Lower leg skin (tissue), 4 donors: ENCODE measurements around the gene BANP. TPM values are rescaled to one million over a fixed set of nuclear protein-coding genes. Genes with fewer than 3 reads are reported as not detected.
A peak's percentile ranks its signal among the peaks of the same experiment; 100 is the strongest.
"Not testable (repeated sequence)": the region's sequence is repeated elsewhere in the genome, so short reads cannot be mapped to it uniquely, and the experiment has no call there.

Experiments
- DNase-seq, 2 donors: peaks; one replicate each; pipeline ENCODE4 v3.0.0-alpha.2; 2019; ENCODE audit warnings: low spot score in 2 of 2
- H3K4me3 ChIP-seq: fragments of 200-600 bp; sonication (generic); 2 replicates; pipeline ENCODE4 v1.5.1; 2017; ENCODE audit warnings: mild to moderate bottlenecking, low read depth; ENCODE audit not compliant: poor library complexity, severe bottlenecking
- POLR2A ChIP-seq, 2 donors: fragments of 450-650 bp; IDR thresholded peaks; one replicate each; pipeline ENCODE4 v1.6.1; 2016 to 2017; ENCODE audit warnings: antibody characterized with exemption in 2 of 2, mild to moderate bottlenecking in 1 of 2, moderate library complexity in 1 of 2
- WGBS, 2 donors: methylation state at CpG; one replicate each; pipeline ENCODE4 v1.1.5; 2018; 5-methylcytosine and 5-hydroxymethylcytosine counted together
- intact Hi-C: fragments of 100-400 bp; cut with DNase I; formaldehyde crosslinking; loops from one replicate; pipeline ENCODE4 v1.15.0; 2023; ENCODE audit warnings: low total_unique reads
- total RNA-seq, 4 donors: library from RNA; depleted of rRNA; stranded (reverse); fragments of >200 nt; gene quantifications; one replicate each; pipeline ENCODE4 v1.1.0, GENCODE V29; 2016
- TF ChIP-seq, protein P1 (sequence below), 3 donors: fragments of 450-650 bp; IDR thresholded peaks; one replicate each; pipeline ENCODE4 v1.5.1; 2016; ENCODE audit warnings: antibody characterized with exemption in 3 of 3, mild to moderate bottlenecking in 3 of 3, moderate library complexity in 2 of 3

BANP gene
- total RNA-seq, 4 donors from 2014 or later = 21.6 to 28.7 (median 24.5) TPM

- 97 to 98% methylated on average over 17 of the region's 17 CpGs for WGBS, 2 donors
- TF ChIP-seq POLR2A (IDR thresholded peaks at IDR 0.05) = no peak
- TF ChIP-seq, protein P1, sequence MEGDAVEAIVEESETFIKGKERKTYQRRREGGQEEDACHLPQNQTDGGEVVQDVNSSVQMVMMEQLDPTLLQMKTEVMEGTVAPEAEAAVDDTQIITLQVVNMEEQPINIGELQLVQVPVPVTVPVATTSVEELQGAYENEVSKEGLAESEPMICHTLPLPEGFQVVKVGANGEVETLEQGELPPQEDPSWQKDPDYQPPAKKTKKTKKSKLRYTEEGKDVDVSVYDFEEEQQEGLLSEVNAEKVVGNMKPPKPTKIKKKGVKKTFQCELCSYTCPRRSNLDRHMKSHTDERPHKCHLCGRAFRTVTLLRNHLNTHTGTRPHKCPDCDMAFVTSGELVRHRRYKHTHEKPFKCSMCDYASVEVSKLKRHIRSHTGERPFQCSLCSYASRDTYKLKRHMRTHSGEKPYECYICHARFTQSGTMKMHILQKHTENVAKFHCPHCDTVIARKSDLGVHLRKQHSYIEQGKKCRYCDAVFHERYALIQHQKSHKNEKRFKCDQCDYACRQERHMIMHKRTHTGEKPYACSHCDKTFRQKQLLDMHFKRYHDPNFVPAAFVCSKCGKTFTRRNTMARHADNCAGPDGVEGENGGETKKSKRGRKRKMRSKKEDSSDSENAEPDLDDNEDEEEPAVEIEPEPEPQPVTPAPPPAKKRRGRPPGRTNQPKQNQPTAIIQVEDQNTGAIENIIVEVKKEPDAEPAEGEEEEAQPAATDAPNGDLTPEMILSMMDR (IDR thresholded peaks at IDR 0.05) = no peak
- intact Hi-C loops = no loop called here
- peak in 1 of 2 donors; percentile 68 for DNase-seq
- H3K4me3 ChIP-seq = no peak overlapping the region
Observed at GRCh38 chr16:87993901-87994300, 42.7 kb downstream of the BANP start.

DNA sequence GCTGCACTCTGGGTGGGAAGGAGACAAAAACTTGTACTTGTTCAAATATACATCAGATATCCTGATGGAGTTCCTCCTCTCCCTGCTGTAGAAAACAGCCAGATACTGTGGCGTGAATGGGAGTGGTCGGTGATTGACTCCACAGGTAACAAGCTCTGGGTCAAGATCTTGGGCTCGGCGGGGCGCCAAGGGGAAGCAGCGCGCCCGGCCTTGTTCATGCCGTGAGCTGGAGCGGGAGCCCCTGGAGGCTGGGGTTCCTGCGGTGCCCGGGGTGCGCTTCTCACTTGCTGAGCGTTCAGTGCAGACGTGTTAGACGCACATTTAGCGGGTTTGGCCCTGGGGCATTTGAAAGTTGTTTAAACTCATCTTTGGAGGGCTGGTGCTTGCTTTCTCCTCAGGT, 44.4 kb downstream of the BANP start:
- 82 to 87% methylated on average over 17 of the region's 17 CpGs for WGBS, 2 donors
- no peak overlapping the region for H3K4me3 ChIP-seq
- intact Hi-C loops = no loop called here
- peak in 1 of 2 donors; percentile 60 for DNase-seq
- TF ChIP-seq, protein P1 (IDR thresholded peaks at IDR 0.05) = no peak
- no peak for TF ChIP-seq POLR2A (IDR thresholded peaks at IDR 0.05)

DNA sequence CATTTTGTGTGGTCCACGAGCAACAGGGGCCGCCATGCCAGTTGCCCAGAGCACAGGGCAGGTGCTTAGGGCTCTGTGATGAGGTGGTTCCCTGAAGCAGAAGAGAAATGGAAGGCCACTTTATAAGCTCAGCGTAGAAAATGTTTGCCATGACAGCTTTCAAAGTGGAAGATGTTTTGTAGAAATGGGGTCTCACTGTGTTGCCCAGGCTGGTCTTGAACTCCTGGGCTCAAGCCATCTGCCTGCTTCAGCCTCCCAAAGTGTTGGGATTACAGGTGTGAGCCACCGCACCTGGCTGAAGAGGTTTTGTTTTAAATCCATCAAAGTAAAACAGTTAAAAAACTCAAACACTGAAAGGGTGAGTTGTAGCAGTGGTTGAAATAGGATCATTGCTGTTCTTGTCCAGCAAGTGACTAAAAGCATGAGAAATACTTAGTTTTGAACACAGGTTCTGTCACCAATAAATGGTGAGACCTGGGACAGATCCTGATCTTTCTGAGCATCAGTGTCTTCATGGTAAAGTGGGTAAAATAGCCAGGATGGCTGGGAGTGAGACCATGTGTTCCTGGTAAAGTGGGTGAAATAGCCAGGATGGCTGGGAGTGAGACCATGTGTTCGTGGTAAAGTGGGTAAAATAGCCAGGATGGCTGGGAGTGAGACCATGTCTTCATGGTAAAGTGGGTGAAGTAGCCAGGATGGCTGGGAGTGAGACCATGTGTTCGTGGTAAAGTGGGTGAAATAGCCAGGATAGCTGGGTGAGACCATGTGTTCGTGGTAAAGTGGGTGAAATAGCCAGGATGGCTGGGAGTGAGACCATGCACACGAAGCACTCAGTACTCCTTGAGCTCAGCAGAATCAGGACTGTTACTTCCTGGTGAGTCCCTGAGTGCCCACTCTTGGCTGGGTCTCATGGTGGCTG, 46.0 kb downstream of the BANP start:
- no peak for TF ChIP-seq POLR2A (IDR thresholded peaks at IDR 0.05)
- TF ChIP-seq, protein P1 (IDR thresholded peaks at IDR 0.05) = no peak
- intact Hi-C loops = no loop called here
- peak in 1 of 2 donors; percentile 36 for DNase-seq
- 93% methylated on average over 8 of the region's 8 CpGs for WGBS, 2 donors
- no peak overlapping the region for H3K4me3 ChIP-seq

DNA sequence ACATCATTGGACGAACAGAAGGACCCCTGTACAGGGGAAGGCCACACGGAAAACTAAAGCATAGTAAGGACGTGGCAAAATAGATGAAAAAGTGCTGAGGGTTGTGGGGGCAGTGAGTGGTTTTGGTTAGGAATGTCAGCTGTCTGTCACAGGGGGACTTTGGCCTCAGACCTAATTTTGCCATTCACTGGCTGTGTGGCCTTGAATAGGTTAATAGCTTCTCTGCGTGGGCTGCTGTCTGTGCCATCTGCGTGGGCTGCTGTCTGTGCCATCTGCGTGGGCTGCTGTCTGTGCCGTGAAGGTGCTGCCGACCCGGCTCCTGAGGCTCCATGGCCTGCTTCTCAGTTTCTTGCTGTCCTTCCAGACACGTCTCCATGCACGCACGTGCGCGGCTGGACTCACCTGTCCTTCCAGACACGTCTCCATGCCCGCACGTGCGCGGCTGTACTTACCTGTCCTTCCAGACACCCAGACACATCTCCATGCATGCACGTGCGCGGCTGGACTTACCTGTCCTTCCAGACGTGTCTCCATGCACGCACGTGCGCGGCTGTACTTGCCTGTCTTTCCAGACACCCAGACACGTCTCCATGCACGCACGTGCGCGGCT, 47.1 kb downstream of the BANP start:
- H3K4me3 ChIP-seq, intact Hi-C loops: not testable (repeated sequence)
- DNase-seq = peak in 1 of 2 donors; percentile 8
- WGBS, 2 donors = 88 to 89% methylated on average over 32 of the region's 32 CpGs

GRCh38 chr16:87998992-87999391, 47.8 kb downstream of the BANP start:
- peak in 1 of 2 donors; percentile 36 for DNase-seq
- intact Hi-C loops, H3K4me3 ChIP-seq: not testable (repeated sequence)
- 92 to 94% methylated on average over 29 of the region's 29 CpGs for WGBS, 2 donors

GRCh38 chr16:88002211-88002610, 51.0 kb downstream of the BANP start:
- H3K4me3 ChIP-seq = no peak overlapping the region
- intact Hi-C loops = no loop called here
- 98 to 100% methylated on average over 6 of the region's 6 CpGs for WGBS, 2 donors
- TF ChIP-seq POLR2A (IDR thresholded peaks at IDR 0.05) = no peak
- DNase-seq = peak in 1 of 2 donors; percentile 65

- 83 to 93% methylated on average over 4 of the region's 4 CpGs for WGBS, 2 donors
- intact Hi-C loops = no loop called here
- DNase-seq = peak in 1 of 2 donors; percentile 37
- TF ChIP-seq, protein P1 (IDR thresholded peaks at IDR 0.05) = no peak
- TF ChIP-seq POLR2A (IDR thresholded peaks at IDR 0.05) = no peak
- no peak overlapping the region for H3K4me3 ChIP-seq
Observed at GRCh38 chr16:88002749-88003148, 51.5 kb downstream of the BANP start.
